Muscle layer of colon (tissue), 2 donors: ENCODE measurements around the gene SMIM23.

ENCODE experiments used
- H3K27ac ChIP-seq: one replicate; pipeline ENCODE4 v1.7.0; 2013; ENCODE audit warnings: low read depth, mild to moderate bottlenecking, low read length, moderate library complexity
- H3K27me3 ChIP-seq, 2 donors: one replicate each; pipeline ENCODE4 v1.7.0; 2013; ENCODE audit warnings: low read length in 2 of 2, mild to moderate bottlenecking in 2 of 2; ENCODE audit not compliant: insufficient read depth in 2 of 2, control insufficient read depth in 1 of 2
- H3K36me3 ChIP-seq: one replicate; pipeline ENCODE4 v1.7.0; 2013; ENCODE audit warnings: mild to moderate bottlenecking, low read length; ENCODE audit not compliant: insufficient read depth
- H3K4me1 ChIP-seq: one replicate; pipeline ENCODE4 v1.7.0; 2013; ENCODE audit warnings: mild to moderate bottlenecking, low read length; ENCODE audit not compliant: insufficient read depth
- H3K4me3 ChIP-seq, 2 donors: one replicate each; pipeline ENCODE4 v1.7.0; 2013; ENCODE audit warnings: low read length in 2 of 2, low read depth in 1 of 2, mild to moderate bottlenecking in 1 of 2, moderate library complexity in 1 of 2
- H3K9ac ChIP-seq: one replicate; pipeline ENCODE4 v1.7.0; 2013; ENCODE audit warnings: low read length
- H3K9me3 ChIP-seq: one replicate; pipeline ENCODE4 v1.7.0; 2013; ENCODE audit warnings: mild to moderate bottlenecking, low read length
- donor health status: abdominal sarcoma.
- donor health status: Adenocarcinoma of cecum.

The SMIM23 gene

GRCh38 chr5:171785517-171785916 is at the start of gene SMIM23:
Gene SMIM23 (plus strand): TSS chr5:171785817. CDS start chr5:171785872, 55 bp downstream.
- Histone ChIP-seq H3K27ac (no peak within 1 kb of the TSS), H3K9me3 (no peaks in the 10 kb centered on the region), H3K9ac (no peak within 1 kb of the TSS), H3K36me3 (no peaks in the 10 kb centered on the region), H3K4me3 (no peak within 1 kb of the TSS), H3K27me3 (no peaks in the 10 kb centered on the region), H3K4me1 (no peaks in the 10 kb centered on the region)

- no peak overlapping the region for H3K9ac ChIP-seq
- H3K4me1 ChIP-seq = no peaks in the 10 kb centered on the region
- H3K4me3 ChIP-seq = no peak overlapping the region
- H3K27me3 ChIP-seq = no peaks in the 10 kb centered on the region
- no peak overlapping the region for H3K27ac ChIP-seq
- no peaks in the 10 kb centered on the region for H3K36me3 ChIP-seq
- H3K9me3 ChIP-seq = no peaks in the 10 kb centered on the region
Observed at GRCh38 chr5:171736976-171737891, 48.4 kb upstream of the SMIM23 start.

GRCh38 chr5:171738501-171738900 is 47.1 kb upstream of the SMIM23 start:
- no peaks in the 10 kb centered on the region for H3K36me3 ChIP-seq
- H3K4me3 ChIP-seq = no peak overlapping the region
- no peaks in the 10 kb centered on the region for H3K9me3 ChIP-seq
- no peak overlapping the region for H3K27ac ChIP-seq
- H3K9ac ChIP-seq = no peak overlapping the region
- no peaks in the 10 kb centered on the region for H3K4me1 ChIP-seq
- H3K27me3 ChIP-seq = no peaks in the 10 kb centered on the region

- H3K4me3 ChIP-seq = no peak overlapping the region
- no peak overlapping the region for H3K9ac ChIP-seq
- H3K9me3 ChIP-seq = no peaks in the 10 kb centered on the region
- no peaks in the 10 kb centered on the region for H3K4me1 ChIP-seq
- H3K27ac ChIP-seq = no peak overlapping the region
- no peaks in the 10 kb centered on the region for H3K36me3 ChIP-seq
- H3K27me3 ChIP-seq = no peaks in the 10 kb centered on the region
Observed at GRCh38 chr5:171739271-171739670, 46.3 kb upstream of the SMIM23 start.

- H3K36me3 ChIP-seq = no peaks in the 10 kb centered on the region
- no peaks in the 10 kb centered on the region for H3K9me3 ChIP-seq
- no peak overlapping the region for H3K27ac ChIP-seq
- no peak overlapping the region for H3K9ac ChIP-seq
- no peak overlapping the region for H3K4me3 ChIP-seq
- H3K4me1 ChIP-seq = no peaks in the 10 kb centered on the region
- H3K27me3 ChIP-seq = no peaks in the 10 kb centered on the region
Observed at GRCh38 chr5:171743436-171744076, 42.1 kb upstream of the SMIM23 start.

- H3K9me3 ChIP-seq = no peaks in the 10 kb centered on the region
- no peaks in the 10 kb centered on the region for H3K27me3 ChIP-seq
- H3K27ac ChIP-seq = no peak overlapping the region
- H3K36me3 ChIP-seq = no peaks in the 10 kb centered on the region
- no peak overlapping the region for H3K9ac ChIP-seq
- no peak overlapping the region for H3K4me3 ChIP-seq
- H3K4me1 ChIP-seq = no peaks in the 10 kb centered on the region
Observed at GRCh38 chr5:171744264-171744663, 41.4 kb upstream of the SMIM23 start.

GRCh38 chr5:171744882-171745281 is 40.7 kb upstream of the SMIM23 start:
- H3K27ac ChIP-seq = no peak overlapping the region

GRCh38 chr5:171745602-171746001 is 40.0 kb upstream of the SMIM23 start:
- H3K4me3 ChIP-seq = no peak overlapping the region
- H3K27ac ChIP-seq = no peak overlapping the region

More at GRCh38 chr5:171744882-171745281, 40.7 kb upstream of the SMIM23 start:
- Histone ChIP-seq H3K4me1 (no peaks in the 10 kb centered on the region), H3K9ac (no peak overlapping the region), H3K9me3 (no peaks in the 10 kb centered on the region), H3K27me3 (no peaks in the 10 kb centered on the region), H3K4me3 (no peak overlapping the region), H3K36me3 (no peaks in the 10 kb centered on the region)

GRCh38 chr5:171747061-171747859 is 38.4 kb upstream of the SMIM23 start:
- Histone ChIP-seq H3K36me3 (no peaks in the 10 kb centered on the region), H3K4me1 (no peaks in the 10 kb centered on the region), H3K9me3 (no peaks in the 10 kb centered on the region), H3K9ac (no peak overlapping the region), H3K4me3 (no peak overlapping the region), H3K27ac (no peak overlapping the region), H3K27me3 (no peaks in the 10 kb centered on the region)

More at GRCh38 chr5:171745602-171746001, 40.0 kb upstream of the SMIM23 start:
- Histone ChIP-seq H3K9me3 (no peaks in the 10 kb centered on the region), H3K27me3 (no peaks in the 10 kb centered on the region), H3K4me1 (no peaks in the 10 kb centered on the region), H3K36me3 (no peaks in the 10 kb centered on the region), H3K9ac (no peak overlapping the region)

GRCh38 chr5:171748720-171749119 is 36.9 kb upstream of the SMIM23 start:
- Histone ChIP-seq H3K9me3 (no peaks in the 10 kb centered on the region), H3K4me1 (no peaks in the 10 kb centered on the region), H3K27ac (no peak overlapping the region), H3K27me3 (no peaks in the 10 kb centered on the region), H3K4me3 (no peak overlapping the region), H3K36me3 (no peaks in the 10 kb centered on the region), H3K9ac (no peak overlapping the region)

- Histone ChIP-seq H3K27me3 (no peaks in the 10 kb centered on the region), H3K9me3 (no peaks in the 10 kb centered on the region), H3K4me3 (no peak overlapping the region), H3K27ac (no peak overlapping the region), H3K36me3 (no peaks in the 10 kb centered on the region), H3K9ac (no peak overlapping the region), H3K4me1 (no peaks in the 10 kb centered on the region)
Observed at GRCh38 chr5:171749365-171749764, 36.3 kb upstream of the SMIM23 start.
